SHP77 treated with DMSO at 0.1 percent for 48 hours (cell line): ENCODE data around the gene MACROH2A2.
"Not testable (repeated sequence)": the region's sequence is repeated elsewhere in the genome, so short reads cannot be mapped to it uniquely, and the experiment has no call there.

Source experiments
- DNase-seq: peaks from one replicate; lab custom pipeline; 2025; lab: John Stamatoyannopoulos, UW

MACROH2A2 gene

GRCh38 chr10:70101068-70101562, 48.5 kb downstream of the MACROH2A2 start:
- DNase-seq: not testable (repeated sequence)

- no peak for DNase-seq
These were observed 49.0 kb downstream of the MACROH2A2 start for GRCh38 chr10:70101668-70102067.

DNA sequence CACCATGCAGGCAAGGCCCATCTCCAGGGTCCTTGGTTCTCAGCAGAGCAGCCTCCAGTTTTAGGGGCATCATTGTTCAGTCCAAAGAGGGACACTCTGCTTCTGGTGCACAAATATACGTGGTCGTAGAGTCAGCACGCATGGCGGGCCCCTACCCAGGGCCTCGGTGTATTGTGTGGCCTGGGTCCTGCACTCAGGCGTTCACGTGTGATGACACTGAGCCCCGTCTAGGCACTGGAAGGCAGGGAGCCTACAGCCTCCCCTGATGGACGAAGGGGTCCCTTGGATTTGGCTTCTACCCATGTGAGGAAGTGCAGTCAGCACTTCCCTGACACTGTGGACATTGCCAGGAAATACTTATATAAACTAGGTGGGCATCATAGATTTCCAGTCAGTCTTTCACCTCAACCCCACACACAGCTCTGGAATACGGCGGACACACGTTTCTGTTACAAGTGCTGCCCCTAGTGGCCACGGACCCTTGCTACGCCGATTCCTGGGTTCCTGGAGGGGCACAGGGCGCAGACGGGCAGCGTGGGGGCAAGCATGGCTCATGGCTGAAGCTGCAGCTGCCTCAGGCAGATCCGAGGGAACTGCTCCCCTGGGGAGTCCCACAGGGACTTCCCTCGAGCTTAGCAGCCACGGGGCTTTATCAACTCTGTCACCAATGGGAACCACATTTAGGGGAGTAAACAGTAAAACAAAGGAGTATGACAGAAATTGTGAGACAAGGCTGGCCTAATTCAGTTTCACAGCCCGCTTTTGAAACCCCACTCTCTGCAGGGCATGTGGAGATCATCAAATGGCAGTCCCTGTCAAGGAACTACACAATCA, 54.5 kb downstream of the MACROH2A2 start:
- DNase-seq: no peak

GRCh38 chr10:70109064-70109729, 56.6 kb downstream of the MACROH2A2 start:
- DNase-seq: no peak

- DNase-seq: no peak
These were observed 58.9 kb downstream of the MACROH2A2 start for GRCh38 chr10:70111496-70111895.

DNA sequence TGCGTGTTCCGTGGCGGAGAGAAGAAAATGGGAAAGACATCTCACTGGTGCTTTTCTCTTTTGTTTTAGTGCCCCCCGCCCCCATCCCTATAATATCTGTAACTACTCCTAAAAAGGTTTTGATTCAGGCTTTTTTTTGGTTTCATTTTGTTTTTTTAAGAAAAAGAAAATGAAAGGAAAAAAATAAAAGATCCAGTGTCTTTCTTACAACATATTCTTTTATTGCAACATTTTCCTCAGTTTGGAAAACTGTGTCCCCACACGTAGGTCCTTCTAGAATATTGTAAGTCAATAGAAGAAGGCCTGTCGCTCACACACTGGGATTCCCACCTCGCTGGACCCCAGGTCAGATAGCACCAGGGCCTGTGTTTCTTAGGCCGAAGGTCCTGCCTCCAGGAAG, 59.4 kb downstream of the MACROH2A2 start:
- no peak for DNase-seq

GRCh38 chr10:70114902-70115301, 62.3 kb downstream of the MACROH2A2 start:
- DNase-seq: no peak

DNA sequence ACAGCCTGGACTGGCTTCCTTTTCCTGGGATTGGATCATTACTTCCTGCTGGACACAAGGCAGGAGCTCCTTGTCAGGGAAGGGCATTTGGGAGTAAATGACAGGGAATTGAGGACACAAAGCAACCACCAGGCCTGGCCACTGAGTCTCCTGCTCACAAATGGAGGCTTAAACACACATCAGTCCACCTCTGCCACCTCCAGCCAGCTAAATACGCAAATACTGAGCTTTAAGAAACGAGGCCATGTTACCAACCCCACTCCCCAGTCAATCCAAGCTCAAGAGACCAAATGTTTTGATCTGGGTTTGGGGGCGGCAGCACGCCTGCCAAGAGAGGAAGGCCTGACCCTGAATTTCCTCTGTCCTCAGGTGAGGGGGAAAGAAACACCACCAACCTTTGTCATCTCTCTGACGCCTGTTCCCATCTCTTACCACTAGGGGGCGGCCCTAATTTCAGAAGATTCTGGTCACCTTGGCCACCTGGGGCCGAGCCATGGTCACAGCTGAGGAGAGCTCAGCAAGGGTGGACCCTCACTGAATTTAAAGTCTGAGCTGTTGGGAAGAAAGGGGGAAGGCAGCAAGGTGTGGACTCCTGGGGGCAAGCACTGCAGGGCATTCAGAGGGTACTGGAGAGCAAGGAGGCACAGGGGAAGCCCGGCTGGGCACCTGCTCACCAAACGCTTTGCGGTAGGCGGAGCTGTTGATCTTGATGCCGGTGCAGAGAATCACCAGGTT, 63.5 kb downstream of the MACROH2A2 start:
- DNase-seq: no peak

GRCh38 chr10:70117646-70118045, 65.0 kb downstream of the MACROH2A2 start:
- no peak for DNase-seq

DNA sequence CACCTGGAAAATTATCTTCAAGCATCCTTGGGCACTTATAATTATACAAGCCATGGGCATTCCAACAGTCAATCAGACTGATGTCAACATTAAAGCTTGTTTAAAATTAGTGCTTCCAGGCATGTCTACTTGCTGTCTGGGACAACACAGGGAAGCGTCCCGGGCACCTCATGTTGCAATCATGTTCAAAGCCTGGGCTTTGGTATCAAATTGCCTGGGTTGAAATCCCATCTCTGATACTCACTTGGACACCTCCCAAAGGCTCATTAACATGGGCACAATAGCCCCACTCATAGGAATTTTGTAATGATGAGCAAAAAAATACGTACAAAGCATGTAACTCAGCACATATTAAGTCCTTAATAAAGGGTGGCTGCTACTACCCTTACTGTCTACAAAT, 65.5 kb downstream of the MACROH2A2 start:
- no peak for DNase-seq

- DNase-seq: no peak
These were observed 66.6 kb downstream of the MACROH2A2 start for GRCh38 chr10:70119197-70119596.

DNA sequence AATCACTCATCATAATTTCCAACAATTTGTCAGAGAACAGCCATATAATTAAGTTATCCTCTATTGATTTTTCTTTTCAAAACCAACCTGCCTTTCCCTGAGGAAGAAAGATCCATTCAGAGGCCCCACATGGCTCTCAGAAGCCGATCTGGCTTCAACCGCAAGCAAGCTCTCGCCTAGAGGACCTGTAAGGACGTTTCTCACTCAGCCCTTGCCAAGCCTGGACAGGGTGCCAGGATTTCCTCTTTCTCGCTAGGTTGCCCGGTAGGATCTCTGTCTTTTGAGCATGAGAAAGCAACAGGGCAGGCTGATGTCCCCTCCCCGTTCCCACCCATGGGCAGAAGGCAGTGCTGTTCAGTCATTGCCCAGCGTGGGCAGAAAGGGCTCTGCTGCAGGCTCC, 67.0 kb downstream of the MACROH2A2 start:
- no peak for DNase-seq

DNA sequence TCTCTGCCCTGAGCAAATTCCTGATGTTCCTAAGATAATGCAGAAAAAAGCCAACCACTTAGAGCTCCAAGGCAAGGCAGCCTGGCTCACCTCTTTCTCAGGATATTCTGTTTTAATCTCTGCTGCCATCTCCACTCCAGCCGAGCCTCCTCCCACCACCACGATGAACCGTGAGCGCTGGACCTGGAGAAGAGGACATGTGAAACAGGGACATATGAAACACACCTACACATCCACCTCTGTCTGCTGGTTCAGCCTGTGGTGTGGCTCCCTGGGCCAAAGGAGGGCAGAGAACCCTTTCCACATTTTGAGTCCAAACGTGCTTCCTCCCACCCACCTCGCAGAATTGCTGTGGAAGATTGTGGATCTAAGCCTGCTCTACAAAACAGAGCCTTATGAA, 67.8 kb downstream of the MACROH2A2 start:
- no peak for DNase-seq

DNA sequence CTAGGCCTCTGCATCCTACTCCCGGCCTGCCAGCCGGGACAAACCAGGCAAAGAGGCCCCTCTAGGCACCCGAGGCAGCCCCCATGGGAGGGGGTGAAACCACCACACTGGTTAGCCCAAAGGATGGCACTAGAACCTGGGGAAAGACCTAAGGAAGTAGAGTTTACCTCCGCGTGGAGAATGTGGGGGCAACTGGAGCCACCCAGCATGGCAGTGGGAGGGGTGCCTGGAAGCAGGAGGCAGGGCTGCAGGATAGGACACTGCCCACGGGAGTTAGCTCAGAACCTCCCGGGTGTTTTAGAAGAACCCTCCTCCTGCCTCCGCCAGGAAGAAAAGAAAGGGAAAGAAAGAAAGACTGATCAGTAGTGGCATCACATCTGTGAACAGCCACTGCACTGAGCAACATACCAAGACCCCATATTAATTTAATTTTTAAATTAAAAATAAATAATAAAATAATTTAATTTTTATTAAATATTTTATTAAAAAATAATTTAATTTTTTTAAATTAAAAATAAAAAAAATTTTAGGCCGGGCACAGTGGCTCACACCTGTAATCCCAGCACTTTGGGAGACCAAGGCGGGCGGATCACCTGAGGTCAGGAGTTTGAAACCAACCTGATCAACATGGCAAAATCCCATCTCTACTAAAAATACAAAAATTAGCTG, 68.8 kb downstream of the MACROH2A2 start:
- no peak for DNase-seq

- no peak for DNase-seq
These were observed 70.1 kb downstream of the MACROH2A2 start for GRCh38 chr10:70122742-70123141.

DNA sequence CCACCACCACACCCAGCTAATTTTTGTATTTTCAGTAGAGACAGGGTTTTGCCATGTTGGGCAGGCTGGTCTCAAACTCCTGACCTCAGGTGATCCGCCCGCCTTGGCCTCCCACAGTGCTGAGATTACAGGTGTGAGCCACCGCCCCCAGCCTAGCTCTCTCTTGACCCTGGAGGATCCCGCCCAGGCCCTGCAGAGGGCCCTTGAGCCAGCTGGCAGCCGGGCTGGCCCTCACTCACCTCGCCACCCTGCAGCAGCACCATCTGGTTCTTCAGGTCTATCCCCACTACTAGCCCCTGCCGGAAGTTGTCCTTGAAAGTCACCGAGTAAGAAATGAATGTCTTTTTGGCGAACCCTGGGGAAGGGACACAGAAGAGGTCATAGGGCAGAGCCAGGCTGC, 70.5 kb downstream of the MACROH2A2 start:
- not testable (repeated sequence) for DNase-seq

DNA sequence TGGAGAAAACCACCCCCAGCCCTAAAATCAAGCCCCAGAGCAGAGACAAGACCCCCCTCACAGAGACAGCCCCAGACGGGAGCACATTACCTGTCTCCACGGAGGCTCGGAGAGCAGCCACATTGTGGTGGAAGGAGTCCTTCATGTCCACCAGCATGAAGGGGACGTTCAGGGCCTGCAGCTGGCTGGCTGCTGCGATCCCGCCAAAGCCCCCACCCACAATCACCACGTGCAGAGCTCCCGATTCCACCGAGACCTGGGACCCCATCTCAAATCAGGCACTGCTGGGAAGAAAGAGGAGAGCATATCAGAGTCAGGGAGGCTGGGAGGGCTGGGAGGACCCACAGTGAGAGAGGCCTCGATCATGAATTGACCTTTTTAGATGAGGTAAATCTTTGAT, 71.2 kb downstream of the MACROH2A2 start:
- no peak for DNase-seq

- DNase-seq: no peak
These were observed 71.8 kb downstream of the MACROH2A2 start for GRCh38 chr10:70124415-70124814.

GRCh38 chr10:70124918-70125317, 72.3 kb downstream of the MACROH2A2 start:
- DNase-seq: no peak

DNA sequence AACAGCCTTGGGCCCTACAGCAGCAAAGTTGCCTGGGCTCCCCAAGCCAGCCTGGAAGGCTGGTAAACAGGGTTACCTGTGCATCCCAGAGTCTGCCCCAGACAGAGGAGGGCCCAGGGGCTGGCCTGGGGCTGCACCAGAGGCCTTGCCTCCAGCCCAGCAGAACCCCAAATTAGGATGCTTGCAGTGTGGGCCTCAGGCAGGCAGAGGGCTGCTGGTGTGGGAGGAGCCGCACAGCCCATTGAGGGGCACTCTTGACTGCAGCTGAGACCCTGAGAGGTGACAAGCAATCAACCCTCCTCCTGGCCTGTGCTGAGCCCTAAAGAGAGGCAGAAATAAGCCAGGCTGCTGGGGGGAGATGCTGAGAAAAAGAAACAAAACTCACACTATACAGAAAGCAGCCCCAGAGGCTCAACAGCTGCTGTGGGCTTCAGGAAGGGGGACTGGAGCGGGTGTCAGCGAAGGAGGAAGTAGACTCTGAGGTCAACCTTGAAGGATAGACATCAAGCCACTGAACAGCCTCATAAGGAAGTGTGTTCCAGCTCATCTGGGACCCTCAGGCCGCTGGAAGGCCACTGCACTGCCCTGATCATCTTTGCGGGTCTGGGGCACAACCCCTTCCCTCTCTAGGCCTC, 73.4 kb downstream of the MACROH2A2 start:
- DNase-seq: no peak

GRCh38 chr10:70126700-70127395, 74.2 kb downstream of the MACROH2A2 start:
- DNase-seq: no peak
